GM12878 (cell line): ENCODE data around the gene ORM2.

Experiments
- CTCF ChIP-seq, 3 experiments: IDR thresholded peaks in 2 of 3; conservative IDR thresholded peaks in 1 of 3; 2 replicates each; pipeline ENCODE4 v1.5.1; 2011; ENCODE audit warnings: low read depth in 3 of 3, low read length in 3 of 3, mild to moderate bottlenecking in 3 of 3, control low read depth in 2 of 3, moderate library complexity in 2 of 3, inconsistent platforms in 1 of 3, mixed read lengths in 1 of 3; ENCODE audit not compliant: control insufficient read depth in 2 of 3, insufficient read depth in 1 of 3; ENCODE audit errors: extremely low read depth in 1 of 3
- GABPA ChIP-seq: IDR thresholded peaks from 2 replicates; pipeline ENCODE4 v1.6.1; 2014; ENCODE audit warnings: antibody characterized with exemption, low read depth, mild to moderate bottlenecking, inconsistent platforms
- HDGF ChIP-seq: fragments of 450-650 bp; IDR thresholded peaks from 2 replicates; pipeline ENCODE4 v1.6.1; 2016; ENCODE audit warnings: antibody characterized with exemption
- IKZF1 ChIP-seq: fragments of 450-650 bp; conservative IDR thresholded peaks from 2 replicates; pipeline ENCODE4 v1.6.1; 2017; ENCODE audit warnings: antibody characterized with exemption, mild to moderate bottlenecking
- POLR2AphosphoS5 ChIP-seq: IDR thresholded peaks from 2 replicates; pipeline ENCODE4 v1.6.1; 2011; ENCODE audit warnings: mild to moderate bottlenecking, low read length, inconsistent platforms
- TF ChIP-seq, protein P1 (sequence below): fragments of 450-650 bp; IDR thresholded peaks from 2 replicates; pipeline ENCODE4 v1.6.1; 2017; ENCODE audit warnings: low read depth, mild to moderate bottlenecking, moderate library complexity

DNA sequence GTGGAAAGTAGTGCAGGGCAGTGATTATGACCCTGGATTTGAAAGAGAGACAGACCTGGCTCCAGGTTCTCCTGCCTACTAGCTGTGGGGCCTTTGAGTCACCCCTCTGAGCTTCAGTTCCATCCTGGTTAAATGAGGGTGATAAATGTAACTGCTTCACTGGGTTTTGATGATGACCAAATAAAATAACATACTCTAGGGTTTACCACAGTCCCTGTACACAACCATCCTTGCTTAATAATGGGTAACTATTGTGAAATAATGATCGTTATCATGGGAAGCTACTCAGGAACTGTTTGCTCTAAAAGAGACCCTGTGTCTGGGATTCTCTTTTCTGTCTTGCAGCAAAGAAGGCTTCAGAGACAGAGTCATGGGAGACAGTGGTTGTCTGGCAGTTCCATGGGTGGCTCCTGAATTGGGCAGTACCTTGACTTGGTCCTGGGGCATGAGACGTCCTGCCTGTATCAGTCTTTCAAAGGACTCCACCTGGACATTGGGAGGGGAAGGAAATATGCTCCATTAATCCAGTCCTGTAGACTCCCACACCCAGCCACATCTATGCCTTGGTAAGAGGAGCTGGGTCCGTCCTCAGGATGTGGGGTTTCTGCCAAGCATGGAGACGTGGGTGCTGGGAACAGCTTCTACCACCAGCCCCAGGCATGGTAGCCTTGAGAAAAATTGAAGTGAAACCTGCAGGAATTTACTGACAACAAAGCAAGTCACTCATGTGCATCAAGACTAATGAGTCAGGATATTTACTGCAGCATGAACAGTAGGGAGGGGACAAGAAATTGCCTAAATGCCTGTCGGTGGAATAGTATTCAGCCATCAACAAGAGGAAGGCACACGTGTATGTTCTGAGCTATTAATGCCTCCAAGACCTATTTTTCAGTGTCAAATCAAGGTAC is 34.7 kb downstream of the ORM2 start:
- TF ChIP-seq GABPA (no peak), CTCF (IDR thresholded peaks at IDR 0.05 in 2 of 3, conservative IDR thresholded peaks at IDR 0.05 in 1 of 3; ENCODE audit: control insufficient read depth in 2 of 3, extremely low read depth in 1 of 3, insufficient read depth in 1 of 3, low read depth in 3 of 3, low read length in 3 of 3) (no peak), HDGF (no peak), POLR2AphosphoS5 (no peak), IKZF1 (peak; percentile 80)
- TF ChIP-seq, protein P1, sequence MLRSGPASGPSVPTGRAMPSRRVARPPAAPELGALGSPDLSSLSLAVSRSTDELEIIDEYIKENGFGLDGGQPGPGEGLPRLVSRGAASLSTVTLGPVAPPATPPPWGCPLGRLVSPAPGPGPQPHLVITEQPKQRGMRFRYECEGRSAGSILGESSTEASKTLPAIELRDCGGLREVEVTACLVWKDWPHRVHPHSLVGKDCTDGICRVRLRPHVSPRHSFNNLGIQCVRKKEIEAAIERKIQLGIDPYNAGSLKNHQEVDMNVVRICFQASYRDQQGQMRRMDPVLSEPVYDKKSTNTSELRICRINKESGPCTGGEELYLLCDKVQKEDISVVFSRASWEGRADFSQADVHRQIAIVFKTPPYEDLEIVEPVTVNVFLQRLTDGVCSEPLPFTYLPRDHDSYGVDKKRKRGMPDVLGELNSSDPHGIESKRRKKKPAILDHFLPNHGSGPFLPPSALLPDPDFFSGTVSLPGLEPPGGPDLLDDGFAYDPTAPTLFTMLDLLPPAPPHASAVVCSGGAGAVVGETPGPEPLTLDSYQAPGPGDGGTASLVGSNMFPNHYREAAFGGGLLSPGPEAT: peak; percentile 33; the same call in 1 of the 2 replicates
